Erythroblast (primary cell): ENCODE data around the gene HDAC5.

Experiments
- GATA1 ChIP-seq: IDR thresholded peaks from 2 replicates; pipeline ENCODE4 v1.6.1; 2011; ENCODE audit warnings: low read depth, mild to moderate bottlenecking, control low read depth, low read length, moderate library complexity
- POLR2A ChIP-seq: IDR thresholded peaks from 2 replicates; pipeline ENCODE4 v1.6.1; 2011; ENCODE audit warnings: mild to moderate bottlenecking, low read length

GRCh38 chr17:44121997-44122815 is 1.2 kb downstream of the HDAC5 start:
- no peak for TF ChIP-seq POLR2A
- no peak for TF ChIP-seq GATA1
